Measurements from ENCODE around the gene COL20A1.
"Not testable (repeated sequence)": the region's sequence is repeated elsewhere in the genome, so short reads cannot be mapped to it uniquely, and the experiment has no call there.

DNA sequence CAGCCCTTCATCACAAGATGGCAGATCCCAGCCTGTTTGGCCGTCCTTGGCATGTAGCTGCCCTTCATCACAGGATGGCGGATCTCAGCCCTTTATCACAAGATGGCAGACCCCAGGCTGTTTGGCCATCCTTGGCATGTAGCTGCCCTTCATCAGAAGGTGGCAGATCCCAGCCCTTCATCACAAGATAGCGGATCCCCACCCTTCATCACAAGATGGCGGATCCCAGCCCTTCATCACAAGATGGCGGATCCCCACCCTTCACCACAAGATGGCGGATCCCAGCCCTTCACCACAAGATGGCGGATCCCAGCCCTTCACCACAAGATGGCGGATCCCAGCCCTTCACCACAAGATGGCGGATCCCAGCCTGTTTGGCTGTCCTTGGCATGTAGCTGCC is 42.1 kb downstream of the COL20A1 start:
- TF ChIP-seq HDAC2 (IDR thresholded peaks at IDR 0.05); ZFP36 (IDR thresholded peaks at IDR 0.05; ENCODE audit: borderline replicate concordance, partially characterized antibody); RFX5 (IDR thresholded peaks at IDR 0.05); JUN (IDR thresholded peaks at IDR 0.05); RNF2 (IDR thresholded peaks at IDR 0.05; ENCODE audit: borderline replicate concordance, low read depth); CBX2 (IDR thresholded peaks at IDR 0.05; ENCODE audit: borderline replicate concordance, low read depth); CHD2 (IDR thresholded peaks at IDR 0.05; ENCODE audit: low read length, partially characterized antibody); EHF (CRISPR knock-in tag; IDR thresholded peaks at IDR 0.05); MAFK (IDR thresholded peaks at IDR 0.05; ENCODE audit: partially characterized antibody); POLR2A (IDR thresholded peaks at IDR 0.05; ENCODE audit: low read length); SMC3 (IDR thresholded peaks at IDR 0.05): not testable (repeated sequence)
- TF ChIP-seq, protein P1, sequence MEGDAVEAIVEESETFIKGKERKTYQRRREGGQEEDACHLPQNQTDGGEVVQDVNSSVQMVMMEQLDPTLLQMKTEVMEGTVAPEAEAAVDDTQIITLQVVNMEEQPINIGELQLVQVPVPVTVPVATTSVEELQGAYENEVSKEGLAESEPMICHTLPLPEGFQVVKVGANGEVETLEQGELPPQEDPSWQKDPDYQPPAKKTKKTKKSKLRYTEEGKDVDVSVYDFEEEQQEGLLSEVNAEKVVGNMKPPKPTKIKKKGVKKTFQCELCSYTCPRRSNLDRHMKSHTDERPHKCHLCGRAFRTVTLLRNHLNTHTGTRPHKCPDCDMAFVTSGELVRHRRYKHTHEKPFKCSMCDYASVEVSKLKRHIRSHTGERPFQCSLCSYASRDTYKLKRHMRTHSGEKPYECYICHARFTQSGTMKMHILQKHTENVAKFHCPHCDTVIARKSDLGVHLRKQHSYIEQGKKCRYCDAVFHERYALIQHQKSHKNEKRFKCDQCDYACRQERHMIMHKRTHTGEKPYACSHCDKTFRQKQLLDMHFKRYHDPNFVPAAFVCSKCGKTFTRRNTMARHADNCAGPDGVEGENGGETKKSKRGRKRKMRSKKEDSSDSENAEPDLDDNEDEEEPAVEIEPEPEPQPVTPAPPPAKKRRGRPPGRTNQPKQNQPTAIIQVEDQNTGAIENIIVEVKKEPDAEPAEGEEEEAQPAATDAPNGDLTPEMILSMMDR (IDR thresholded peaks at IDR 0.05) = not testable (repeated sequence)

Data from A549 (cell line).